Activated CD4-positive, CD25-positive, alpha-beta regulatory T cell treated with anti-CD3 and anti-CD28 coated beads, Interleukin-2, amount 50 U/mL, for 24 hours (primary cell): ENCODE data around the gene HSPA12B.

Experiments used
- ATAC-seq, 2 donors: fragments of 150-1000 bp; cut with Tn5 transposase; one replicate each; pipeline ENCODE4 v1.10.0; 2021; ENCODE audit warnings: mild to moderate bottlenecking in 1 of 2, moderate library complexity in 1 of 2

Gene HSPA12B

GRCh38 chr20:3732327-3733118 is at the start of gene HSPA12B:
TSS of gene HSPA12B (plus strand) at chr20:3732685. CDS start at chr20:3738675, 5,990 bp downstream.
- no peak for ATAC-seq

GRCh38 chr20:3685341-3685740 is 47.1 kb upstream of the HSPA12B start:
- ATAC-seq, result no peak

- no peak for ATAC-seq
These were observed 46.1 kb upstream of the HSPA12B start for GRCh38 chr20:3686421-3686820.

- no peak for ATAC-seq
These were observed 45.6 kb upstream of the HSPA12B start for GRCh38 chr20:3686867-3687321.

- ATAC-seq, result no peak
These were observed 44.8 kb upstream of the HSPA12B start for GRCh38 chr20:3687655-3688054.

GRCh38 chr20:3689978-3690377 is 42.5 kb upstream of the HSPA12B start:
- ATAC-seq, result no peak

- ATAC-seq, result no peak
These were observed 42.1 kb upstream of the HSPA12B start for GRCh38 chr20:3690413-3690812.

GRCh38 chr20:3691306-3691705 is 41.2 kb upstream of the HSPA12B start:
- no peak for ATAC-seq

- no peak for ATAC-seq
These were observed 40.6 kb upstream of the HSPA12B start for GRCh38 chr20:3691897-3692296.

GRCh38 chr20:3692706-3693294 is 39.7 kb upstream of the HSPA12B start:
- ATAC-seq, result no peak

GRCh38 chr20:3693376-3693775 is 39.1 kb upstream of the HSPA12B start:
- no peak for ATAC-seq

- ATAC-seq, result no peak
These were observed 37.6 kb upstream of the HSPA12B start for GRCh38 chr20:3694864-3695263.

- no peak for ATAC-seq
These were observed 36.3 kb upstream of the HSPA12B start for GRCh38 chr20:3696200-3696599.

GRCh38 chr20:3696745-3697587 is 35.5 kb upstream of the HSPA12B start:
- no peak for ATAC-seq

- ATAC-seq, result no peak
These were observed 34.7 kb upstream of the HSPA12B start for GRCh38 chr20:3697588-3698305.

- no peak for ATAC-seq
These were observed 33.9 kb upstream of the HSPA12B start for GRCh38 chr20:3698591-3699001.

- no peak for ATAC-seq
These were observed 33.4 kb upstream of the HSPA12B start for GRCh38 chr20:3699037-3699436.

GRCh38 chr20:3701061-3701998 is 31.2 kb upstream of the HSPA12B start:
- ATAC-seq, result no peak

- ATAC-seq, result no peak
These were observed 29.7 kb upstream of the HSPA12B start for GRCh38 chr20:3702611-3703391.

GRCh38 chr20:3704087-3704486 is 28.4 kb upstream of the HSPA12B start:
- no peak for ATAC-seq

- no peak for ATAC-seq
These were observed 27.0 kb upstream of the HSPA12B start for GRCh38 chr20:3705491-3705969.
